HG03442 (cell line): ENCODE results near the gene ECD.
"Not testable (repeated sequence)": the region's sequence is repeated elsewhere in the genome, so short reads cannot be mapped to it uniquely, and the experiment has no call there.

Experiments
- ATAC-seq: cut with Tn5 transposase; IDR thresholded peaks from one replicate; pipeline ENCODE4 v1.9.1; 2021; ENCODE audit warnings: mild to moderate bottlenecking, moderate library complexity; ENCODE audit not compliant: unreplicated experiment

Gene ECD

DNA sequence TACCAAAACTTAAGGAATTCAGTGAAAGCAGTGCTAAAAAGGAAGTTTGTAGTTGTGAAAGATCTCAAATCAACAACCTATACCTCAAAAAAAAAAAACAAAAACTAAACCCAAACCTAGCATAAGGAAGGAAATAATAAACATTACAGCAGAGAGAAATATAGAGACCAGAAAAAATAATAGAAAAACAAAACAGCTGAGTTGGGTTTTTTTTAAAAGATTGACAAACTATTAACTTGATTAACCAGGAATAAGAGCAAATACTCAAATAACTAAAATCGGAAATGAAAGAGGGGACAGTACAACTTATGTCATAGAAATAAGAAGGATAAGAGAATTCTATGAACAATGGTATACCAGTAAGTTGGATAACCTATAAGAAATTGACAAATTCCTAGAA is 6.7 kb downstream of the ECD start:
- no peak for ATAC-seq

- ATAC-seq, result no peak
Observed at GRCh38 chr10:73159038-73159648, 8.7 kb downstream of the ECD start.

GRCh38 chr10:73156054-73156453 is 11.8 kb downstream of the ECD start:
- ATAC-seq, result no peak

DNA sequence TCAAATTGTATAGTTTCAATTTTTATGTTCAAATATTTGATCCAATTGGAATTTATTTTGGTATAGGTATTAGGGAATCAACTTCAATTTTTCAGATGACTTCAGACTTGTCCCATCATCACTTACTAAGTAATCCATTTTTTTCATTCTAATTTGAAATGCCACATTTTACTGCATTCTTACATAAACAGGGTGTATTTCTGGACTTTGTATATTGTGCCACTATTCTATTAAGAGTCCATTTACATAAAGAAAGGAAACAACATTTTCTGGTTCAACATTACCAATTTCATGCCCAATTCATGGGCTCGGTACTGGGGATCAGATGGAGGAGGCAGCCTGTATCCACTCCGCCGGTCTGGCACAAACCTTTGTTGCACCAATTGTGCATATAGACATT is 15.8 kb downstream of the ECD start:
- no peak for ATAC-seq

DNA sequence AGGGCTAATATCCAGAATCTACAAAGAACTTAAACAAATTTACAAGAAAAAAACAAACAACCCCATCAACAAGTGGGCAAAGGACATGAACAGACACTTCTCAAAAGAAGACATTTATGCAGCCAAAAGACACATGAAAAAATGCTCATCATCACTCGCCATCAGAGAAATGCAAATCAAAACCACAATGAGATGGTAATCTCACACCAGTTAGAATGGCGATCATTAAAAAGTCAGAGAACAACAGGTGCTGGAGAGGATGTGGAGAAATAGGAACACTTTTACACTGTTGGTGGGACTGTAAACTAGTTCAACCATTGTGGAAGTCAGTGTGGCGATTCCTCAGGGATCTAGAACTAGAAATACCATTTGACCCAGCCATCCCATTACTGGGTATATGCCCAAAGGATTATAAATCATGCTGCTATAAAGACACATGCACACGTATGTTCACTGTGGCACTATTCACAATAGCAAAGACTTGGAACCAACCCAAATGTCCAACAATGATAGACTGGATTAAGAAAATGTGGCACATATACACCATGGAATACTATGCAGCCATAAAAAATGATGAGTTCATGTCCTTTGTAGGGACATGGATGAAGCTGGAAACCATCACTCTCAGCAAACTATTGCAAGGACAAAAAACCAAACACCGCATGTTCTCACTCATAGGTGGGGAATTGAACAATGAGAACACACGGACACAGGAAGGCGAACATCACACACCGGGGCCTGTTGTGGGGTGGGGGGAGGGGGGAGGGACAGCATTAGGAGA is 17.0 kb downstream of the ECD start:
- not testable (repeated sequence) for ATAC-seq

DNA sequence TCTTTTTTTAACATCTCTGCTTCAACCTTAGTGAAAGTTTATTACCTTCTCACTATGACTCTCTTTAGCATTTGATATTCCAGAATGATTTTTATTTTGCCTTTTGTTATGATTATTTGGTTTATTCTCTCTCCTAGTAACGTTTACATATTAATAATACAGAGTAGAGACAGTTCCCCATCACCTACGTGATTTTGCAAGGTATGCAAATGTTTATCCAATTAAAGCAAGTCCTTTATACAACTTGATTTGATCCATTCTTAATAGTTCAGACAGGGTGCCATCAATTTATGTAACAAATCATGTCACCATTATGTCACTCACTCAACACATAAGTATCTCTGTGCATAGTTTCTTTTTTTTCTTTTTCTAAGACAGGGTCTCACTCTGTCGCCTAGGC is 26.2 kb downstream of the ECD start:
- ATAC-seq, result no peak

- no peak for ATAC-seq
Observed at GRCh38 chr10:73139251-73139650, 28.6 kb downstream of the ECD start.

GRCh38 chr10:73136627-73137026 is 31.2 kb downstream of the ECD start:
- ATAC-seq, result no peak

DNA sequence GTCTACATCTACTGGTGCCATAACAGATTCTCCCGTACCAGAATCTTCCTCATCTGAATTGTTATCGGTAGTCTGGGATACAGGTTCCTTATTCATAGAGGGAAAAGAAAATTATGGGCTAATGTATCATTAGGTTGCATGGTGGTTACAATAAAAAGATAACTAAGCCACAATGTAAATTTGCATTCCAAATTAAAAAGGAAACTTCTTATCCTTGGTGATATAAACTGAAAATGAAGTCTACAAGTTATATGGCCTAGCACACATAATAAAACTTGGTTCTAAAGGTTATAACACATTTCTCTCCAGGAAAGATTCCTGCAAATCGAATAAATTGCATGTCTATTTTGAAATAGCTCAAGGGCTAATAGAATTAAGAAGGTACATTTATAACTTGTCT is 33.1 kb downstream of the ECD start:
- ATAC-seq, result no peak

DNA sequence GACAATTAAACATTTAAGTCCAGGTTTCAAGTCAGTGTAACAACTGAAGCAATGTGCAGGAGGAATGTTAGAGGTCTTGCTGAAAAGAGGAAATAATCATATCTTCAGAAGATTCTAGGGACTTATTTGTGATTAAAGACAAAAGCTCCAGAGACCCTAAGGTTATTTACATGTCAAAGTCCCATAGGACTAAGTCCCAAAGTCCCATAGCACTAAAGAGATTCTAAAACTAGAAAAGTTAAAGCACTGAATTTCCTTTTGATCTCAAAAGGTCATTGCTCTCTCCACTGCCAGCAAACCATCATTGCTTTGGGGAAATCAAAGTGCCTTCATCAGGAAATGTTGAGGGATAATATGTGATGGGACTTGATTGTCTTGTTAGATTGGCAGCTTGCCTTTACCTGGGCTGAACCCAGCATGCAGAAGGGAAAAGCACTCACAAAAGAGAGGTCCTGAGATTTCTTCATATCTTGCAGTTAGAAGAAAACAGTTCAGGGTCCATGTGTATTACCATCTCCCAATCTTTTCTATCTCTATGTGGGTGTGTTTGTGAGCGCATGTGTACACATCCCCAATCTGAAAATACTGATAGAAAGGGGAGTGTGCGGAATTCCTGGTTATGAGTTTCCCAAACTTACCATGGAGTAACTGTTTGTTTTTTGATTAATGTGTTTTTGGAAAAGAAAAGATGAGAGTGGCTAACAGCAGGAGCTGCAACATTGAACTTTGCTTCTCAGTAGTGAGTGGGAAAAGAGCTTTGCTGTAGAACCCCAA is 35.7 kb downstream of the ECD start:
- no peak for ATAC-seq

DNA sequence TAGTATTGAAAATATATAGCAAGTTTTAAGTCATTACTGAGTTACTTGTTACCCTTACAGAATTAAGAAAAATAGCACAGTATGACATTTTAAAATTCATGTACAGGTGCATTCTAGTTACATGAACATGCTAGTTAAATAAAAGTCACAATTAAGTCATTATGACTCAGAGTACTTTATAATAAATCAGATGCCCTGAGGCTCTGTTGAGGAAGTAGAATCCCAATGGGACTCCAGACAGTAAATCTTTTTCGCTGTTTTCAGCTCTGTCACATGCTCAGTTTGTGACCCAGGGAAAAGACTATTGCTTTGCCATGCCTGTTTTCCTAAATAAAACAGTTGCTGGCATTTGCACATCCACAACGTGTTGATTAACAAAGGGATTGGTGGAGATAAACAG is 36.5 kb downstream of the ECD start:
- ATAC-seq, result no peak

DNA sequence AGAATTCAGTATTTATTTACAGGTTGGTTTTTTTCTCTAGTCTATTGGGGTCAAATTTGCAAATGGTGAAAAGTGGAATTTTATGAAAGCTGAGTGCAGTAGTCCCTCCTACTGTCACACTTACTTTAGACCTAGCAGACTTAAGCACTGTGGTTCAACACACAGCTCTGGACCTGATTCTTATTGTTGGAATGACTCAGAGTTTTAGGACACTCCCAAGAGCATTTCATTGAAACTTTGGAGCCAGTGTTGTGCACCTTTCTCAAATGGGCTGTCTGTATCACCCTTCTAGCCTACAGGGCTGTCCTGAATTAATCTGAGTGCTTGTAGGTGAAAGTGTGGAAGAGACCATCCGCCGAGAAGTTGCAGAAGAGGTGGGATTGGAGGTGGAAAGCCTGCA is 41.5 kb downstream of the ECD start:
- ATAC-seq, result no peak

DNA sequence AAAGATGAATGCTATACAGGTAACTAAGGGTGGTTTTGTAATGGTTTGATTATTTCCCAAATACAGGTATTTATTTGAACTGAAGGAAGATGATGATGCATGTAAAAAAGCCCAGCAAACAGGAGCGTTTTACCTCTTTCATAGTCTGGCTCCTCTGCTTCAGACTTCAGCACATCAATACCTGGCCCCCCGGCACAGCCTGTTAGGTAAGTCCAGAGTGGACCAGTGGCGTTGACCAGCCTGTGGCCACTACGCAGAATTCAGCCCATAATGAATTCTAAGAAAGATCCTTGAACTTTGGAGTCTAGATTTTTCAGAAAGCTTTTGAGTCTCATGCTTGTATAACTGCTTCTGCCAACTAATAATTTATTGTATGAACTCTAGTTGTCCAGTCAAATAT is 47.9 kb downstream of the ECD start:
- no peak for ATAC-seq

DNA sequence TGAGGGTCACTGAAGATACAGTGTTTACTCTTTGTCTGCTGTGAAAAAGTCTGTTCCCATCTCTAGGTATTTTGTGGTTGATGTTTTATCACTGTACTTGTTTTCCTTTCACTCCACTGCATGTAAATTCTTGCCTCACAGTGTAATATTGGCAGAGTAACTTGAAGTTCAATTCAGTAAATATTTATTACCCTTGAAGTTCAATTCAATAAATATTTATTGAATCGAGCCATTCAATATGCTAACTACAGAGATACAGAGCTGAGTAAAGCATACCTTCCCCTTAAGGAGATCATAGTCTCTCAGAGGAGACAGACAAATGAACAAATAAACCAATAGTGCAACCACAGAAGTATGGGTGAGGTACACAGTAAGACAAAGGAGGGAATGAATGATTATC is 48.4 kb downstream of the ECD start:
- ATAC-seq, result no peak

DNA sequence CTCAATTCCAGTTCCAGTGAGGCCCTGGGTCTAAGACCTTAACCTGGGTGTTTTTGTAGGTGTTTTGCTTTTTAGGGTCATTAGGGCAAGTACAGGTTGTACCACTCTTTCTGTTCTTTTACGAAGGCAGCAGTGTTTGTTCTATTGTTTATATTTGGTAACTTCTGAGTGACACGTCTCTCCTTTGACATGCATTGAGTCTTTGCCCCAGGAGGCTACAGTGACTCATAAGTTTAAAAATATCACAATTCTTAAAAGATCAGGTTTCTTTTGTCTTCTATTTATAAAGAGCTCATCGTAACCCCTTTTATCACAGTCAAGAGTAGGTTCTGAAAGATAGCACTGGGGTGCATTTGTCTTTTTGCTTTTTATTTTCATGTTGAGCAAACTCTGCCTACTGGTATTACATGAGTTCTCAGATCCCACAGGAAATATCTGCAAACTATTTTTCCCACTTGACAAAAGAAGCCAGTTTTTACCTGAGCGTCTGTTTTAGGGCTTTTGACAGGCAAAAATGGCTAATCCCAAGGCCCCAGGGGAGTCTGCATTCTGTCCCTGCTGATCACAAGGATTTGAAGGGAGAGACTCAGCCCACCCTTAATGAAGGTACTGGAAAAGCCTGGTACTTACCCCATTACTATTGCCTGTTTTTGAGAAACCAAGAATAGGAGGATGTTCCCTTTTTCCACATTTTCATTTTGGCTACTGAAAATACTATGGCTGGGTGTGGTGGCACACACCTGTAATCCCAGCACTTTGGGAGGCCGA is 49.6 kb downstream of the ECD start:
- peak; percentile 76 for ATAC-seq

GRCh38 chr10:73116017-73116416 is 51.8 kb downstream of the ECD start:
- ATAC-seq, result no peak

DNA sequence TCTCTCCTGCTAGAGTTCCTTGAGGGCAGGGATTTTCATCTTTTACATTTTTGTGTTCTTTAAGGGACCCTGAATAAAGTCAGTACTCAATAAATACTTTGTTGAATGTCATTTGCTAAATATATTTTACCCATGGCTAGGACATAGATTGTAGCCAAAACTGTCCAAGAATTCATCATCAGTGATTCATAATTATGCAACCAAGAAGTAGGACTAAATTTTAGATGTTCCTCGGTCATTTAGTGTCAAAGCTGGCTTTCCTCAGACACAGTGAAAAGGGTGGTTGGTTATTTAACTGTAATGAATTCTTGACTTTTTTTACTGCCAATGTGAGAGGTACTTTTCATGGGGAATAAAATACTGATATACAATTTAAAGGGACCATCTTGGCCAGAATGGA is 54.3 kb downstream of the ECD start:
- no peak for ATAC-seq

- not testable (repeated sequence) for ATAC-seq
Observed at GRCh38 chr10:73112032-73112431, 55.8 kb downstream of the ECD start.

- ATAC-seq, result peak; percentile 58
Observed at GRCh38 chr10:73110345-73110849, 57.4 kb downstream of the ECD start, which contains the start of gene NUDT13. Gene NUDT13 (plus strand): TSS chr10:73110455. CDS start chr10:73114366, 3,911 bp downstream.

DNA sequence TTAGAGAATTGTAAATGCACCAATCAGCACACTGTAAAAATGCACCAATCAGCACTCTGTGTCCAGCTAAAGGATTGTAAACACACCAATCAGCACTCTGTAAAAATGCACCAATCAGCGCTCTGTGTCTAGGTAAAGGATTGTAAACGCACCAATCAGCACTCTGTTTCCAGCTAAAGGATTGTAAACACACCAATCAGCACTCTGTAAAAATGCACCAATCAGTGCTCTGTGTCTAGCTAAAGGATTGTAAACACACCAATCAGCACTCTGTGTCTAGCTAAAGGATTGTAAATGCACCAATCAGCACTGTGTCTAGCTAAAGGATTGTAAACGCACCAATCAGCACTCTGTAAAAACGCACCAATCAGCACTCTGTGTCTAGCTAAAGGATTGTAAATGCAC is 58.6 kb downstream of the ECD start:
- ATAC-seq, result not testable (repeated sequence)

GRCh38 chr10:73106301-73106700 is 61.5 kb downstream of the ECD start:
- no peak for ATAC-seq
